Measurements from ENCODE around the gene FGF3. TPM values are rescaled to one million over a fixed set of nuclear protein-coding genes. Genes with fewer than 3 reads are reported as not detected.

FGF3 gene
- total RNA-seq, 1 donor from 2014 or later = not detected

DNA sequence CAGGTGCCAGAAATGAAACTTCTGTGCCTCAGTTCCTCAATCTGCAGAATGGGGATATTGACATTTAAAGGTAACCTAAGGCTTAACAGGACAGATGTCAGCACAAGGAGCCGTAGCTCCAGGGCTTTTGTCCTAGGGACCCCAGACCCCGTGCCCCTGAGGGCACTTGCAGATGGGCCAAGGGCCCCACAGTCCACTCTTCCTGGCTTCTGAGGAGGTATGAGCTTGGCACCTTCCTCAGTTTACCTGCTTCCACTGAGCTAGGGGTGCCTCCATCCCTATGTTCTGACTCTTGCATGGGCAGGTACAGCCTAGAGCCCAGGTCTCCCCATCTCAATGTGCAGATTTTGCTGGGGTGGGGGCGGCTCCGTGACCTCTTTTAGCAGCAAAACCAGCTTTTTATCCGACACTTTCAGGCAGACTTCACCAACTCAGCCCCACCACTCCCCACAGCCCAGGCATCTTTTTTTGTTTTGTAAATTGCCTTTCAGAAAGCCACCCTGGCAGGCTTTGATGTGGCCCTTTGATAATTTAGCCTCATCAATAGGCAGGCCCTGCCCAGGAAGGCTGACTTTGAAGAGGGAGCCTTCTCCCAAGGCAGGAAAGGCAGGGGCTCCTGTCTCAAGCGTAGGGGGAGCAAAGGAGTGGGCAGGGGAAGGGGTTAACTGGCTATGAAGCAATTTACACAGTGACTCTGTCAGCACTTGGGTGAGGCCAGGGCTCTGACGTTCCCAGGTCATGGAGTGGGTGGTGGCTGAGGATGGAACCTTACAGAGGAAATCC lies 23.7 kb upstream of the FGF3 start:
- H3K36me3 ChIP-seq = no peaks in the 10 kb centered on the region
- no peaks in the 10 kb centered on the region for H3K9me3 ChIP-seq
- intact Hi-C loops (cut with DNase I) = no loop called here
- no peak overlapping the region for H3K4me3 ChIP-seq
- ATAC-seq (no peak), DNase-seq (no peak)
- no peaks in the 10 kb centered on the region for H3K4me1 ChIP-seq
- TF ChIP-seq, protein P1, sequence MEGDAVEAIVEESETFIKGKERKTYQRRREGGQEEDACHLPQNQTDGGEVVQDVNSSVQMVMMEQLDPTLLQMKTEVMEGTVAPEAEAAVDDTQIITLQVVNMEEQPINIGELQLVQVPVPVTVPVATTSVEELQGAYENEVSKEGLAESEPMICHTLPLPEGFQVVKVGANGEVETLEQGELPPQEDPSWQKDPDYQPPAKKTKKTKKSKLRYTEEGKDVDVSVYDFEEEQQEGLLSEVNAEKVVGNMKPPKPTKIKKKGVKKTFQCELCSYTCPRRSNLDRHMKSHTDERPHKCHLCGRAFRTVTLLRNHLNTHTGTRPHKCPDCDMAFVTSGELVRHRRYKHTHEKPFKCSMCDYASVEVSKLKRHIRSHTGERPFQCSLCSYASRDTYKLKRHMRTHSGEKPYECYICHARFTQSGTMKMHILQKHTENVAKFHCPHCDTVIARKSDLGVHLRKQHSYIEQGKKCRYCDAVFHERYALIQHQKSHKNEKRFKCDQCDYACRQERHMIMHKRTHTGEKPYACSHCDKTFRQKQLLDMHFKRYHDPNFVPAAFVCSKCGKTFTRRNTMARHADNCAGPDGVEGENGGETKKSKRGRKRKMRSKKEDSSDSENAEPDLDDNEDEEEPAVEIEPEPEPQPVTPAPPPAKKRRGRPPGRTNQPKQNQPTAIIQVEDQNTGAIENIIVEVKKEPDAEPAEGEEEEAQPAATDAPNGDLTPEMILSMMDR (IDR thresholded peaks at IDR 0.05) = no peak
- H3K27me3 ChIP-seq = peaks cover 3% of the 10 kb centered on the region
- no peak overlapping the region for H3K27ac ChIP-seq

DNA sequence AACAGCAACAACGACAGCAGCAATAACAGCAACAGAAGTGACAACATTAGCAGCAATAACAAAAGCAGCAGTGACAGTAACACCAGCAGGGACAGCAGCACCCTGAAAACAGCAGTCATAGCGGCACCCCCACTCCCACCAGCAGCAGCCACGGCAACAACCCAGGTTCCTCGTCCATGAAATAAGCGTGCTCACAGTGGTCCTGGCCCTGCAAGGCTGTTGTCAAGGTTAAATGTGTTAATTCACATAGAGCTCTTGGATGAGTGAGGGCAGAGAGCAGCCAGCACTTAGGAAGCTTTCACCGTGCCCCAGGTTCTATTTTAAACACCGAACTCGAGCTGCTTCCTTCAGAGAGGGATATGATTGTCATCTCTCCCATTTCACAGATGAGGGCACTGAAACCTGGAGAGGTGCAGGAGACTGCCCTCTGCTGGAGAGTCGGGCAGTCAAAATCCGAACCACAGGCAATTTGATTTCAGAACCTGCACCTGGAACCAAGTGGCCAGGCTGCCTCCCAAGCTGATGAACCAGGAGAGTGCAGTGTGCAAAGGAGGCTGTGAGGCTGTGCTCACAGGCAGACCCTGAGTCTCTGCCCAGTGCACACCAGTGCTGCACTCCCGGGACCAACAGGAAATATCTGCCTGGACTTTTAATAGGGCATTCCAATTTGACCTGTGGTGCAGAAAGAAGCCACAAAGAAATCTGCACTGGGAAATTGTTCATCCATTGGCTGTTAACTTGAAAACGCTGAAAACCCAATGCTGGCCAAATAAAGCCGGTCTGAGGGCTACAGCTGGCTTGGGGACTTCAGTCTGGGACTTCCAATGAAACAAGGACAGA lies 22.9 kb upstream of the FGF3 start:
- H3K27ac ChIP-seq = no peak overlapping the region
- H3K9me3 ChIP-seq = no peaks in the 10 kb centered on the region
- no peak for DNase-seq
- intact Hi-C loops (cut with DNase I) = no loop called here
- TF ChIP-seq, protein P1 (IDR thresholded peaks at IDR 0.05) = peak; percentile 35
- no peak for ATAC-seq
- H3K27me3 ChIP-seq = peaks cover 7% of the 10 kb centered on the region
- H3K4me3 ChIP-seq = no peak overlapping the region
- H3K36me3 ChIP-seq = no peaks in the 10 kb centered on the region
- H3K4me1 ChIP-seq = no peaks in the 10 kb centered on the region

DNA sequence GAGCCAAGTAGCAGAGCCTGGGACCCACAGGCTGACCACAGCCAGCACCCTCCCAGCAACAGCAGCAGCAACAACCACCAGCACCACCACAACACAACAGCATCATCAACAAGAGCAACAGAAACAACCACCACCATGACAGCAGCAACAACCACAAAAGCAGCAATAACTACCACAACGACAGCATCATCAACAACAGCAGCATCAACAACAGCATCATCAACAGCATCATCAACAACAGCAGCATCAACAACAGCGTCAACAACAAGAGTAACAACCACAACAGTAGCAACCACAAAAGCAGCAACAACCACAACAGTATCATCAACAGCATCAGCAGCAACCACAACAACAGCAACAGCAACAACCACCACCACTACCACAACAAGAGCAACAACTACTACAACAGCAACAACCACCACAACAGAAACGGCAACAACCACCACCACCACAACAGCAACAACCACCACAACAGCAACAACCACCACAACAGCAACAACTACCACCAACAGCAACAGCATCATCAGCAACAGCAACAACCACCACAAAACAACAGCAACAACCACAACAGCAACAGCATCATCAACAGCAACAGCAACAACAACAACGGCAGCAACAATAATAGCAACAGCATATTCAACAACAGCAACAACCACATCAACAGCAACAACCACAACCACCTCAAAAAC lies 22.1 kb upstream of the FGF3 start:
- no peaks in the 10 kb centered on the region for H3K9me3 ChIP-seq
- intact Hi-C loops (cut with DNase I) = no loop called here
- H3K36me3 ChIP-seq = no peaks in the 10 kb centered on the region
- no peak for ATAC-seq
- H3K4me3 ChIP-seq = no peak overlapping the region
- no peak for DNase-seq
- H3K4me1 ChIP-seq = no peaks in the 10 kb centered on the region
- TF ChIP-seq, protein P1 (IDR thresholded peaks at IDR 0.05) = no peak
- peaks cover 10% of the 10 kb centered on the region for H3K27me3 ChIP-seq
- H3K27ac ChIP-seq = no peak overlapping the region

DNA sequence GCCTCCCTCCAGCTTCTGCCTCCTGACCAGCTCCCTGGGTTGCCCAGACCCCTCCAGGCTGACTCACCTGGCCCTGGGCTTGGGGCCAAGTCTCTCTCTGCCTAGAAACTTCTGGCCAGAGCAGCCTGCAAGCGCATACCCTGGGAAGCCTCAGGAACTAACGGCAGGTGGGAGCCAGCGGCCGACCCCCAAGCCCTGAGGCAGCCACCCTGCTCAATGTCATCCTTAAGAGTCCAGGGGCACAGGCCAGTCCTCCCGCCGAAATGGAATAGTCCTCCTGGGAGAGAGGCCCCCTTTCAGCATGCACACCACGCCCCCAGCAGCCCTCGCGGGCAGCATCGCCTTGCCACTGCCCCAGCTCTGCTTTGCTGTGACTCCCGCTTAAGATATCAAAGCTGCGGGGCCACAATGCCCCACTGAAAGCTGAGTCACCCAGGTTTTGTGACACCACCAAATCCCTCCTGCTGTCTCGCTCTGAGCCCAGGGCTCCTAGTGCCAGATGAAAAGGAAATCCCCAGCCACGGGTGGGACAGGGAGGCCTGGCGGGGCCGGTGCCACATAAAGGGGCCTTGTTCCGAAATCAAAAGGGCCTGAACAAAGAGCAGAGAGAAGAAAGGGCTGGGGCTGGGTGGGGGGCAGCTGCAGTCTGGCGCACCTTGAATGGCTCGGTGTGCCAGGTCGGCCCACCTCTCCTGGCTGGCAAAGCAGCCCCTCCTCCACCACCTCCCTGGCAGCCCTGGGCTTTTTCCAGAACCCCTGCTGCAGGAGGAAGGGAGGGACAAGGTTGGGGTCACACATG lies 21.4 kb upstream of the FGF3 start:
- no peak for ATAC-seq
- intact Hi-C loops (cut with DNase I) = no loop called here
- TF ChIP-seq, protein P1 (IDR thresholded peaks at IDR 0.05) = no peak
- DNase-seq = no peak
- Histone ChIP-seq H3K4me1 (no peaks in the 10 kb centered on the region), H3K9me3 (no peaks in the 10 kb centered on the region), H3K27ac (no peak overlapping the region), H3K36me3 (no peaks in the 10 kb centered on the region), H3K4me3 (no peak overlapping the region), H3K27me3 (peaks cover 18% of the 10 kb centered on the region)

DNA sequence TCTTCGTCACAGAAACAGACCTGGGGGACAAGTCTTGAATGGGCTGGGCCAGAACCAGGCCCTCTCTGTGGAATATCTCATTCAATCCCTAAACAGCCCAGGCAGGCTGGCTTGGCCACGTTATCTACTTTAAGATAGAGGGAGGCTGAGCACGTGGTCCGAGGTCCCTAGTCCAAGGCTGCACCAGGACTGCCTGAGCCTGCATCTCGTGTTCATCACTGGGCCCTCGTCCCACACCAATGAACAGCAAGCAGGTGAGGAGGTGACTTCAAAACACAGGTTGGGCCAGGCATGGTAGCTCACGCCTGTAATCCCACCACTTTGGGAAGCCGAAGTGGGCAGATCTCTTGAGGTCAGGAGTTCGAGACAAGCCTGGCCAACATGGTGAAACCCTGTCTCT lies 20.3 kb upstream of the FGF3 start:
- H3K4me3 ChIP-seq = no peak overlapping the region
- H3K36me3 ChIP-seq = no peaks in the 10 kb centered on the region
- no peak for ATAC-seq
- TF ChIP-seq, protein P1 (IDR thresholded peaks at IDR 0.05) = no peak
- intact Hi-C loops (cut with DNase I) = no loop called here
- H3K27me3 ChIP-seq = peaks cover 25% of the 10 kb centered on the region
- H3K4me1 ChIP-seq = no peaks in the 10 kb centered on the region
- DNase-seq = no peak
- no peak overlapping the region for H3K27ac ChIP-seq
- no peaks in the 10 kb centered on the region for H3K9me3 ChIP-seq

Measured in upper lobe of right lung (tissue), 1 donor.